ENCODE results near the gene IFIT1B.
"Not testable (repeated sequence)": the region's sequence is repeated elsewhere in the genome, so short reads cannot be mapped to it uniquely, and the experiment has no call there.

IFIT1B gene

GRCh38 chr10:89384474-89385340, 6.9 kb downstream of the IFIT1B start:
- DNase-seq = no peak

GRCh38 chr10:89388806-89389205, 10.9 kb downstream of the IFIT1B start:
- no peak for DNase-seq

GRCh38 chr10:89389254-89389653, 11.4 kb downstream of the IFIT1B start:
- DNase-seq = no peak

GRCh38 chr10:89390476-89391225, 12.8 kb downstream of the IFIT1B start:
- no peak for DNase-seq

- DNase-seq = not testable (repeated sequence)
These were observed 13.3 kb downstream of the IFIT1B start for GRCh38 chr10:89391226-89391576.

- DNase-seq = peak; percentile 46
These were observed 14.3 kb downstream of the IFIT1B start, which contains the start of gene IFIT1 for GRCh38 chr10:89391907-89392756. IFIT1 (plus strand) TSS chr10:89392623; CDS start chr10:89392713, 90 bp downstream.

GRCh38 chr10:89392974-89393373, 15.1 kb downstream of the IFIT1B start:
- DNase-seq = no peak

GRCh38 chr10:89393898-89394297, 16.0 kb downstream of the IFIT1B start:
- DNase-seq = no peak

- DNase-seq = no peak
These were observed 17.3 kb downstream of the IFIT1B start for GRCh38 chr10:89395141-89395540.

- DNase-seq = no peak
These were observed 20.3 kb downstream of the IFIT1B start for GRCh38 chr10:89398003-89398749.

GRCh38 chr10:89399956-89400355, 22.1 kb downstream of the IFIT1B start:
- no peak for DNase-seq

- DNase-seq = no peak
These were observed 25.2 kb downstream of the IFIT1B start for GRCh38 chr10:89403043-89403442.

- DNase-seq = no peak
These were observed 26.5 kb downstream of the IFIT1B start for GRCh38 chr10:89404104-89405047.

- not testable (repeated sequence) for DNase-seq
These were observed 28.3 kb downstream of the IFIT1B start for GRCh38 chr10:89406178-89406577.

- DNase-seq = not testable (repeated sequence)
These were observed 29.9 kb downstream of the IFIT1B start for GRCh38 chr10:89407792-89408191.

GRCh38 chr10:89409282-89409681, 31.4 kb downstream of the IFIT1B start:
- DNase-seq = not testable (repeated sequence)

- DNase-seq = not testable (repeated sequence)
These were observed 32.7 kb downstream of the IFIT1B start for GRCh38 chr10:89410551-89410950.

- DNase-seq = not testable (repeated sequence)
These were observed 33.3 kb downstream of the IFIT1B start for GRCh38 chr10:89411135-89411534.

- DNase-seq = peak; percentile 18
These were observed 34.4 kb downstream of the IFIT1B start for GRCh38 chr10:89412276-89412675.

GRCh38 chr10:89413398-89413912, 35.6 kb downstream of the IFIT1B start:
- DNase-seq = no peak
